IPS-15b (cell line): ENCODE results near the gene ERVH48-1.
"Not testable (repeated sequence)": the region's sequence is repeated elsewhere in the genome, so short reads cannot be mapped to it uniquely, and the experiment has no call there.

Experiments used
- H3K27me3 ChIP-seq: one replicate; pipeline ENCODE4 v1.6.1; 2013; ENCODE audit warnings: low read length; ENCODE audit not compliant: control insufficient read depth, insufficient read depth
- H3K36me3 ChIP-seq: one replicate; pipeline ENCODE4 v1.6.1; 2013; ENCODE audit warnings: low read length; ENCODE audit not compliant: control insufficient read depth, insufficient read depth
- H3K4me1 ChIP-seq: one replicate; pipeline ENCODE4 v1.6.1; 2013; ENCODE audit warnings: mild to moderate bottlenecking, low read length; ENCODE audit not compliant: control insufficient read depth, insufficient read depth
- H3K4me3 ChIP-seq: one replicate; pipeline ENCODE4 v1.5.1; 2013; ENCODE audit warnings: low read depth, low read length
- H3K9ac ChIP-seq: one replicate; pipeline ENCODE4 v1.6.1; 2013; ENCODE audit warnings: low read depth, mild to moderate bottlenecking, low read length
- H3K9me3 ChIP-seq: one replicate; pipeline ENCODE4 v1.6.1; 2013; ENCODE audit warnings: mild to moderate bottlenecking, low read length; ENCODE audit not compliant: control insufficient read depth, insufficient read depth

The ERVH48-1 gene

GRCh38 chr21:42925114-42925926 is at the start of gene ERVH48-1:
TSS of gene ERVH48-1 (minus strand) at chr21:42925630. CDS start at chr21:42919006, 6,624 bp downstream.
- Histone ChIP-seq H3K9ac (peak within 1 kb of the TSS; percentile 47), H3K4me3 (peak within 1 kb of the TSS; percentile 30)

GRCh38 chr21:42973991-42974831 is 48.8 kb upstream of the ERVH48-1 start, which contains the start of gene PKNOX1:
TSS of gene PKNOX1 (plus strand) at chr21:42974562. CDS start at chr21:43004382, 29,820 bp downstream.
- H3K27me3 ChIP-seq = no peaks in the 10 kb centered on the region
- peaks cover 11% of the 10 kb centered on the region for H3K4me1 ChIP-seq
- H3K9me3 ChIP-seq = no peaks in the 10 kb centered on the region
- H3K9ac ChIP-seq = peak within 1 kb of the TSS; percentile 94
- H3K36me3 ChIP-seq = peaks cover 2% of the 10 kb centered on the region
- H3K4me3 ChIP-seq = peak within 1 kb of the TSS; percentile 89

More at GRCh38 chr21:42925114-42925926, at the start of gene ERVH48-1:
- no peaks in the 10 kb centered on the region for H3K27me3 ChIP-seq
- no peaks in the 10 kb centered on the region for H3K36me3 ChIP-seq
- no peaks in the 10 kb centered on the region for H3K9me3 ChIP-seq
- H3K4me1 ChIP-seq = peaks cover 7% of the 10 kb centered on the region

GRCh38 chr21:42973309-42973990 is 48.0 kb upstream of the ERVH48-1 start:
- Histone ChIP-seq H3K9me3 (no peaks in the 10 kb centered on the region), H3K27me3 (no peaks in the 10 kb centered on the region), H3K9ac (peak overlapping the region; percentile 76), H3K36me3 (peaks cover 2% of the 10 kb centered on the region), H3K4me1 (peaks cover 11% of the 10 kb centered on the region), H3K4me3 (peak overlapping the region; percentile 49)

DNA sequence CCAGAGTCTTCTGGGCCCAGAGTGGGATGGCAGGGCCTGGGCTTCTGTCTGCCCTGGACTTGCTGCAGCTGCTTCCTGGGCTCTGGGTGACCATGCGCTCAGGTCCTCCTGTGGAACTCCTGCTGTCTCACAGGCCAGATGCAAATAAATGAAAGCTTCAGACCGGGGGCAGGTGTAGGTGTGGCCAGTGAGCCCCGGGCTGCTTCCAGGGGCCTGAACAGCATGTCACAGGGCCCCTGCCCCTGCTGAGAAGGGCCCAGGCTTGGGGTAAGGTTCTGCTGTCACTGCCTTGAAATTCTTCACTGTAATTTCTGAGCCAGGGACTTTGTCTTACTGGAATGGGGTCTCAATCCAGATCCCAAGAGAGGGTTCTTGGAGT is 46.5 kb upstream of the ERVH48-1 start:
- no peak overlapping the region for H3K4me3 ChIP-seq
- no peak overlapping the region for H3K9ac ChIP-seq
- no peaks in the 10 kb centered on the region for H3K27me3 ChIP-seq
- peaks cover 2% of the 10 kb centered on the region for H3K36me3 ChIP-seq
- H3K4me1 ChIP-seq = peaks cover 11% of the 10 kb centered on the region
- no peaks in the 10 kb centered on the region for H3K9me3 ChIP-seq

DNA sequence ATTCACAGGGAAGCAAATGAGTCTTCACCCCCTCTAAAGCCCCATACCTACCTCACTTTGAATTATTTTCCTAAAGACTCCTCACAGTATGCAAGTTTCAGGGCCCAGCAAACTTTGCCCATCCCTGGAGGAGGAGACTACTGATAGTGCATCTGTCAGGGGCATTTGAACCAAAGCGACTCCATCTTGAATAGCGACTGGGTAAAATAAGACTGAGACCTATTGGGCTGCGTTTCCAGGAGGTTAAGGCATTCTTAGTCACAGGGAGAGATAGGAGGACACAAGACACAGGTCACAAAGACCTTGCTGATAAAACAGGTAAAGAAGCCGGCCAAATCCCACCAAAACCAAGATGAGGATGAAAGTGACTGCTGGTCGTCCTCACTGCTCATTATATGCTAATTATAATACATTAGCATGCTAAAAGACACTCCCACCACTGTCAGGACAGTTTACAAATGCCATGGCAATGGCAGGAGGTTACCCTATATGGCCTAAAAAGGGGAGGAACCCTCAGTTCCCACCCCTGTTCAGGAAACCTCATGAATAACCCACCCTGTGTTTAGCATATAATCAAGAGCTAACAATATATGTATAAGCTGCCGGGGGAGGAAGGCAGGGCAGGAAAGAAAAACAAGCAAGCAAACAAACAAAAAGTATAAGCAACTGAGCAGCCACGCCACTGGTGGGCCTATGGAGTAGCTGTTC is 45.7 kb upstream of the ERVH48-1 start:
- Histone ChIP-seq H3K4me3 (no peak overlapping the region), H3K9ac (no peak overlapping the region), H3K4me1 (peaks cover 9% of the 10 kb centered on the region)

GRCh38 chr21:42969193-42969600 is 43.8 kb upstream of the ERVH48-1 start:
- peaks cover 9% of the 10 kb centered on the region for H3K4me1 ChIP-seq
- H3K9me3 ChIP-seq = no peaks in the 10 kb centered on the region
- H3K9ac ChIP-seq = no peak overlapping the region
- H3K36me3 ChIP-seq = no peaks in the 10 kb centered on the region
- H3K27me3 ChIP-seq = no peaks in the 10 kb centered on the region
- no peak overlapping the region for H3K4me3 ChIP-seq

More for the DNA sequence above, 45.7 kb upstream of the ERVH48-1 start:
- no peaks in the 10 kb centered on the region for H3K27me3 ChIP-seq
- no peaks in the 10 kb centered on the region for H3K9me3 ChIP-seq
- no peaks in the 10 kb centered on the region for H3K36me3 ChIP-seq

GRCh38 chr21:42967616-42968015 is 42.2 kb upstream of the ERVH48-1 start:
- not testable (repeated sequence) for H3K36me3 ChIP-seq, H3K9ac ChIP-seq, H3K27me3 ChIP-seq, H3K9me3 ChIP-seq, H3K4me1 ChIP-seq, H3K4me3 ChIP-seq

DNA sequence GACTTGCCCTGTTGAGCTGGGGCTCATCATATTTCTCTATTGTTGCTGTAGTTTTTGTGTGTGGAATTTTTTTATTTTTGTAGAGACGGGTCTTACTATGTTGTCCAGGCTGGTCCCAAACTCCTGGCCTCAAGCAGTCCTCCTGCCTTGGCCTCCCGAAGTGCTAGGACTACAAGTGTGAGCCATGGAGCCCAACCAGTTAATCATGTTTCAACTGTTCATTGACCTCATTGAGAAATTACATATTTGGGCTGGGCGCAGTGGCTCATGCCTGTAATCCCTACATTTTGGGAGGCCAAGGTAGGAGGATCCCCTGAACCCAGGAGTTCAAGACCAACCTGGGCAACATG is 39.8 kb upstream of the ERVH48-1 start:
- Histone ChIP-seq H3K4me3 (no peak overlapping the region), H3K27me3 (no peaks in the 10 kb centered on the region), H3K4me1 (peaks cover 2% of the 10 kb centered on the region), H3K36me3 (no peaks in the 10 kb centered on the region), H3K9me3 (no peaks in the 10 kb centered on the region), H3K9ac (no peak overlapping the region)

GRCh38 chr21:42964546-42965210 is 39.2 kb upstream of the ERVH48-1 start:
- Histone ChIP-seq H3K4me3 (no peak overlapping the region), H3K4me1 (peaks cover 2% of the 10 kb centered on the region), H3K36me3 (no peaks in the 10 kb centered on the region), H3K9me3 (no peaks in the 10 kb centered on the region), H3K9ac (no peak overlapping the region), H3K27me3 (no peaks in the 10 kb centered on the region)

DNA sequence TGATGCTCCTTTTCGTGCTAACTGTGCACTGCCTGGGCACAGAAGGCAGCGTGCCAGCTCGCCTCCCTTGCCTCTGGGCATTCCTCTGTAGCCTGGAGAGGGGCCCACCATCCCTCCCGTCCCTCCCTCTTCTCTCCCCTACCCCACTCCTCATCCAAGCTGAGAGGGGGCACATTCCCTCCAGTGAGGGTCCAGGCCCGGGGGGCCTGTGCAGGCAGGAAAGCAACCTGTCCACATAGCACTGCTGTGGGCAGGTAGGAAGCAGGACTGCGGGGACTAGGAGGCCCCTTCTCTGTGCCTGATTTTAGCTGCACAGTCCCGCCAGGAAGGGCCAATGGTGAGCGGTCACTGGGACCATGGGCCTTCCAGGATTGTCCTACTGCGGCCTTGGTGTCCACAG is 38.7 kb upstream of the ERVH48-1 start:
- H3K36me3 ChIP-seq = no peaks in the 10 kb centered on the region
- no peaks in the 10 kb centered on the region for H3K9me3 ChIP-seq
- no peak overlapping the region for H3K4me3 ChIP-seq
- H3K4me1 ChIP-seq = peaks cover 3% of the 10 kb centered on the region
- H3K9ac ChIP-seq = no peak overlapping the region
- no peaks in the 10 kb centered on the region for H3K27me3 ChIP-seq
